Body of pancreas (tissue), 4 donors: Measurements from ENCODE around the gene NINL.

Source experiments
- CTCF ChIP-seq, 7 experiments: fragments of 450-650 bp in 4 of 7; fragments of 200-600 bp in 3 of 7; sonication (generic) in 3 of 7; IDR thresholded peaks; one replicate each; pipeline ENCODE4 v1.5.1; 2016 to 2019; ENCODE audit warnings: antibody characterized with exemption in 7 of 7
- POLR2A ChIP-seq, 3 donors: fragments of 450-650 bp; IDR thresholded peaks; one replicate each; pipeline ENCODE4 v1.6.1; 2016; ENCODE audit warnings: antibody characterized with exemption in 3 of 3, mild to moderate bottlenecking in 2 of 3

DNA sequence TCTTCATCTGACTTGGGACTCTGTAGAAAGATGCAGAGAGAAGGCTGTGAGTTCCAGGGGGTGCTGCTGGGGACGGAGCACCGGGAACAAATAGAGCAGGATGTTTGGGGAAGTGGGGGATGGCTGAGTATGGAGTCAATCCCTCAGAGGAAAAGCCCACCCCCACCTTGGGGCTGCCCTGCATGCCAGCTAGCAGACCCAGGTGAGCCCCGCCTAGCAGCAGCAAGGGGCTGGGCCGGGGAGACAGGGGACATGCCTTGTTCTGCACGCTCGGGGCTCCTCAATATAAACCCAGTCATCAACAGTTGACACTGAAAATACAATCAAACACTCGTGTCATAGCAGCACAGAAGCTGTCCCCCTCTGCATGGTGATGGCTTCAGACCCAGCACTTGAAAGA, 74.6 kb downstream of the NINL start:
- TF ChIP-seq CTCF (IDR thresholded peaks at IDR 0.05) (no peak), POLR2A (IDR thresholded peaks at IDR 0.05) (no peak)
